ACHN (cell line): Measurements from ENCODE around the gene RPH3AL.
"Not testable (repeated sequence)": the region's sequence is repeated elsewhere in the genome, so short reads cannot be mapped to it uniquely, and the experiment has no call there.

Source experiments
- DNase-seq: peaks from one replicate; pipeline ENCODE4 v3.0.0-alpha.2; 2015
- in situ Hi-C: cut with HindIII; loops from 2 replicates; pipeline ENCODE4 v1.10.0; 2017; ENCODE audit warnings: low sequenced_read_pairs, low pct_ligation_motif_present, low pct_unique_long_range_greater_than_20kb

Gene RPH3AL

GRCh38 chr17:187130-187529 lies 165.5 kb downstream of the RPH3AL start:
- DNase-seq, result no peak
- in situ Hi-C loops, result no loop called here

GRCh38 chr17:185445-186138 lies 167.0 kb downstream of the RPH3AL start:
- DNase-seq, result no peak
- in situ Hi-C loops, result no loop called here

GRCh38 chr17:183021-183420 lies 169.6 kb downstream of the RPH3AL start:
- in situ Hi-C loops, result no loop called here

GRCh38 chr17:182050-182751 lies 170.4 kb downstream of the RPH3AL start:
- DNase-seq, result no peak
- in situ Hi-C loops, result no loop called here

More at GRCh38 chr17:183021-183420, 169.6 kb downstream of the RPH3AL start:
- DNase-seq, result no peak

GRCh38 chr17:181245-182049 lies 171.2 kb downstream of the RPH3AL start, which contains the start of gene DOC2B:
Gene DOC2B, minus strand, starts transcription at chr17:181650. Its CDS starts 171 bp downstream, at chr17:181479.
- in situ Hi-C loops, result no loop called here
- DNase-seq, result peak; percentile 27

GRCh38 chr17:180381-181244 lies 172.0 kb downstream of the RPH3AL start:
- in situ Hi-C loops, result no loop called here
- DNase-seq, result no peak

GRCh38 chr17:179781-180380 lies 172.7 kb downstream of the RPH3AL start:
- in situ Hi-C loops, result no loop called here

GRCh38 chr17:179066-179432 lies 173.6 kb downstream of the RPH3AL start:
- no peak for DNase-seq
- in situ Hi-C loops, result no loop called here

More at GRCh38 chr17:179781-180380, 172.7 kb downstream of the RPH3AL start:
- no peak for DNase-seq

GRCh38 chr17:178292-179065 lies 174.1 kb downstream of the RPH3AL start:
- DNase-seq, result no peak
- in situ Hi-C loops, result no loop called here

GRCh38 chr17:177762-178161 lies 174.8 kb downstream of the RPH3AL start:
- no peak for DNase-seq
- in situ Hi-C loops, result no loop called here

- DNase-seq, result no peak
- in situ Hi-C loops, result no loop called here
Observed at GRCh38 chr17:177155-177554, 175.5 kb downstream of the RPH3AL start.

GRCh38 chr17:173166-173911 lies 179.3 kb downstream of the RPH3AL start:
- no peak for DNase-seq
- in situ Hi-C loops, result no loop called here

GRCh38 chr17:172401-172800 lies 180.2 kb downstream of the RPH3AL start:
- in situ Hi-C loops, result no loop called here
- no peak for DNase-seq

GRCh38 chr17:171871-172270 lies 180.7 kb downstream of the RPH3AL start:
- in situ Hi-C loops, result no loop called here
- no peak for DNase-seq

- in situ Hi-C loops, result no loop called here
- DNase-seq, result no peak
Observed at GRCh38 chr17:170130-170670, 182.4 kb downstream of the RPH3AL start.

GRCh38 chr17:168614-169013 lies 184.0 kb downstream of the RPH3AL start:
- DNase-seq, in situ Hi-C loops: not testable (repeated sequence)
